ENCODE measurements around the gene NR3C1. TPM values are rescaled to one million over a fixed set of nuclear protein-coding genes. Genes with fewer than 3 reads are reported as not detected.

The NR3C1 gene
- total and polyA plus RNA-seq, 2 of the 13 experiments (the other 11 are each of a cell fraction or from before 2014, with no cell fraction given): 10.0 to 24.3 TPM

GRCh38 chr5:143328589-143329220 lies 74.8 kb downstream of the NR3C1 start:
- Histone ChIP-seq H3K9me3 (ENCODE audit: low read length) (no peaks in the 10 kb centered on the region), H3K27ac (ENCODE audit: extremely low read length, insufficient read depth, low read length) (no peak overlapping the region), H3K79me2 (ENCODE audit: insufficient read depth, low read length) (peaks cover 10% of the 10 kb centered on the region), H3K4me3 (replicated peaks in 1 of 3; ENCODE audit: insufficient read depth in 1 of 3, low read depth in 2 of 3, low read length in 3 of 3) (no peak overlapping the region), H3K36me3 (replicated peaks in 1 of 2; ENCODE audit: control insufficient read depth in 1 of 2, insufficient read depth in 2 of 2, low read length in 2 of 2) (peaks cover 2% of the 10 kb centered on the region in 2 experiments; a peak in 1 of 5 replicates), H2AFZ (ENCODE audit: low read length) (no peak overlapping the region), H3K27me3 (ENCODE audit: control insufficient read depth in 1 of 2, insufficient read depth in 2 of 2, low read length in 2 of 2) (no peaks in the 10 kb centered on the region), H3K4me2 (ENCODE audit: low read depth, low read length) (no peak overlapping the region), H4K20me1 (ENCODE audit: insufficient read depth, low read length) (no peaks in the 10 kb centered on the region), H3K4me1 (ENCODE audit: insufficient read depth, low read length) (no peaks in the 10 kb centered on the region), H3K9ac (ENCODE audit: insufficient read depth, low read depth, low read length) (no peak overlapping the region)
- ChIA-PET POLR2A (no interaction called here), CTCF (ENCODE audit: low intra/inter-chr PET ratio, low total read pairs) (no interaction called here)
- no peak for FAIRE-seq
- in situ Hi-C loops (cut with HindIII; ENCODE audit: extremely low pct_ligation_motif_present, low pct_unique_long_range_greater_than_20kb) (no loop called here), intact Hi-C loops (cut with micrococcal nuclease; ENCODE audit: unreplicated experiment) (no loop called here)
- BruUV-seq (replicated peaks): no TSS peak
- DNase-seq (ENCODE audit: low spot score): no peak
- 97% methylated on average over 5 of the region's 5 CpGs for WGBS (ENCODE audit: low lambda C conversion rate)
- ATAC-seq: no peak
- no peak for TF ChIP-seq ZNF839 (CRISPR knock-in tag; IDR thresholded peaks at IDR 0.05; ENCODE audit: borderline replicate concordance)
- TF ChIP-seq ZNF879 (CRISPR knock-in tag; IDR thresholded peaks at IDR 0.05): no peak
- no peak for TF ChIP-seq ZNF660 (CRISPR knock-in tag; IDR thresholded peaks at IDR 0.05; ENCODE audit: borderline replicate concordance, low read depth)
- TF ChIP-seq PRDM4 (CRISPR knock-in tag; IDR thresholded peaks at IDR 0.05; ENCODE audit: borderline replicate concordance): no peak
- TF ChIP-seq ETS1 (CRISPR knock-in tag; IDR thresholded peaks at IDR 0.05): no peak
- TF ChIP-seq GPBP1L1 (CRISPR knock-in tag; IDR thresholded peaks at IDR 0.05): no peak
- no peak for TF ChIP-seq ZSCAN21 (CRISPR knock-in tag; IDR thresholded peaks at IDR 0.05; ENCODE audit: borderline replicate concordance)
- no peak for TF ChIP-seq RNF2 (conservative IDR thresholded peaks at IDR 0.05; ENCODE audit: low read depth)
- TF ChIP-seq ZNF484 (CRISPR knock-in tag; IDR thresholded peaks at IDR 0.05; ENCODE audit: borderline replicate concordance, low read depth): no peak
- TF ChIP-seq ZNF619 (CRISPR knock-in tag; IDR thresholded peaks at IDR 0.05): no peak
- no peak for TF ChIP-seq STAT6 (CRISPR knock-in tag; IDR thresholded peaks at IDR 0.05; ENCODE audit: borderline replicate concordance)
- no peak for TF ChIP-seq ZKSCAN5 (CRISPR knock-in tag; IDR thresholded peaks at IDR 0.05)
- no peak for TF ChIP-seq ZFP36L2 (CRISPR knock-in tag; IDR thresholded peaks at IDR 0.05)

All from HepG2 (cell line).